GM19395 (cell line): ENCODE measurements around the gene KRT8.

ENCODE experiments used
- ATAC-seq: cut with Tn5 transposase; IDR thresholded peaks from one replicate; pipeline ENCODE4 v1.9.1; 2021; ENCODE audit warnings: mild to moderate bottlenecking, moderate library complexity; ENCODE audit not compliant: unreplicated experiment

Gene KRT8

GRCh38 chr12:52848661-52849255, 56.1 kb downstream of the KRT8 start, which contains the start of gene KRT78:
Gene KRT78, minus strand, starts transcription at chr12:52848994. Its CDS starts 64 bp downstream, at chr12:52848930.
- ATAC-seq, result no peak

- no peak for ATAC-seq
Observed at GRCh38 chr12:52847335-52848102, 57.4 kb downstream of the KRT8 start.
